HUDEP-2 (cell line): Measurements from ENCODE around the gene RAB25.
"Not testable (repeated sequence)": the region's sequence is repeated elsewhere in the genome, so short reads cannot be mapped to it uniquely, and the experiment has no call there.

Experiments used
- DNase-seq, 76 experiments: peaks; one replicate each; lab custom pipeline; 2025; ENCODE audit not compliant: unreplicated experiment in 76 of 76; lab: John Stamatoyannopoulos, UW

Gene RAB25

GRCh38 chr1:156054500-156055280 lies 6.3 kb upstream of the RAB25 start, which contains the start of gene LAMTOR2:
TSS of gene LAMTOR2 (plus strand) at chr1:156054782. CDS start at chr1:156054890, 108 bp downstream.
- peak in 75 of 76 experiments; percentile 48 to 99 (median 95) for DNase-seq

- peak in 1 of 76 experiments; percentile 18 for DNase-seq
These were observed 5.5 kb upstream of the RAB25 start for GRCh38 chr1:156055281-156056048.

GRCh38 chr1:156056326-156056849 lies 4.6 kb upstream of the RAB25 start:
- DNase-seq = no peak

GRCh38 chr1:156062189-156062588 lies 1.2 kb downstream of the RAB25 start:
- DNase-seq = no peak

GRCh38 chr1:156063997-156064285 lies 3.0 kb downstream of the RAB25 start:
- no peak for DNase-seq

- no peak for DNase-seq
These were observed 3.7 kb downstream of the RAB25 start for GRCh38 chr1:156064615-156065014.

- no peak for DNase-seq
These were observed 4.3 kb downstream of the RAB25 start for GRCh38 chr1:156065212-156065611.

- DNase-seq = no peak
These were observed 4.9 kb downstream of the RAB25 start for GRCh38 chr1:156065871-156066270.

- DNase-seq = no peak
These were observed 6.3 kb downstream of the RAB25 start for GRCh38 chr1:156067262-156067661.

GRCh38 chr1:156069490-156070455 lies 8.8 kb downstream of the RAB25 start:
- no peak for DNase-seq

- no peak for DNase-seq
These were observed 9.6 kb downstream of the RAB25 start for GRCh38 chr1:156070548-156070947.

GRCh38 chr1:156071332-156071816 lies 10.4 kb downstream of the RAB25 start:
- DNase-seq = not testable (repeated sequence)

- DNase-seq = no peak
These were observed 11.3 kb downstream of the RAB25 start for GRCh38 chr1:156072251-156072650.

GRCh38 chr1:156073110-156073687 lies 12.2 kb downstream of the RAB25 start:
- DNase-seq = no peak

GRCh38 chr1:156073740-156074139 lies 12.8 kb downstream of the RAB25 start:
- no peak for DNase-seq

GRCh38 chr1:156074661-156075060 lies 13.7 kb downstream of the RAB25 start:
- no peak for DNase-seq

- no peak for DNase-seq
These were observed 14.2 kb downstream of the RAB25 start for GRCh38 chr1:156075162-156075561.

GRCh38 chr1:156075775-156076204 lies 14.8 kb downstream of the RAB25 start:
- DNase-seq = no peak

- DNase-seq = no peak
These were observed 15.9 kb downstream of the RAB25 start for GRCh38 chr1:156076609-156077429.
